Measurements from ENCODE around the gene NIT2. TPM values are rescaled to one million over a fixed set of nuclear protein-coding genes. Genes with fewer than 3 reads are reported as not detected.

NIT2 gene
- total and polyA plus RNA-seq, 10 of the 15 experiments (the other 5 are each of a cell fraction or from before 2014, with no cell fraction given) = 49.3 to 215 (median 76.4) TPM

DNA sequence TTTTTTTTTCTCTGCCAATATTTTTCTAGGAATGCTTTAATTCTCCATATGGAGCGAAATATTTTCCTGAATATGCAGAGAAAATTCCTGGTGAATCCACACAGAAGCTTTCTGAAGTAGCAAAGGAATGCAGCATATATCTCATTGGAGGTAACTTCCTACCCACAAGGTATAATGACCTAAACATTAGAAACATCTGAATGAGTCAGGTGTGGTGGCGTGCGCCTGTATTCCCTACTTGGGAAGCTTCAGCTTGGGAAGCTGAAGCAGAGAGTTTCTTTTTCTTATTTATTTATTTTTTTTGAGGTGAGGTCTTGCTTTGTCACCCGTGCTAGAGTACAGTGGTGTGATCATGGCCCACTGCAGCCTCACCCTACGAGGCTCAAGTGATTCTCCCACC lies 5.2 kb downstream of the NIT2 start:
- DNase-seq (ENCODE audit: low read depth, low spot score) = no peak
- in situ Hi-C loops (cut with MboI) (no loop called here), intact Hi-C loops (cut with micrococcal nuclease; ENCODE audit: unreplicated experiment) (no loop called here)
- Histone ChIP-seq H3K27me3 (replicated peaks in 1 of 2; ENCODE audit: control insufficient read depth in 2 of 2, insufficient read depth in 2 of 2, low read length in 1 of 2) (no peaks in the 10 kb centered on the region), H3K36me3 (ENCODE audit: control insufficient read depth in 2 of 2, insufficient read depth in 2 of 2, low read length in 1 of 2) (peaks cover 0 to 8% of the 10 kb centered on the region in 2 experiments; a peak in 1 of 4 replicates), H3K27ac (ENCODE audit: control insufficient read depth, insufficient read depth) (no peak overlapping the region), H4K20me1 (ENCODE audit: control insufficient read depth, insufficient read depth) (no peaks in the 10 kb centered on the region), H3K4me1 (ENCODE audit: control insufficient read depth, insufficient read depth, low read length) (peaks cover 4% of the 10 kb centered on the region), H3K4me2 (ENCODE audit: control insufficient read depth, insufficient read depth) (no peak overlapping the region), H3K9ac (ENCODE audit: control insufficient read depth, insufficient read depth, low read length) (no peak overlapping the region), H2AFZ (ENCODE audit: control insufficient read depth, low read depth, low read length) (no peak overlapping the region), H3K79me2 (ENCODE audit: control insufficient read depth, insufficient read depth, low read length) (peaks cover 14% of the 10 kb centered on the region), H3K4me3 (no peak overlapping the region), H3K9me3 (replicated peaks; ENCODE audit: control insufficient read depth, insufficient read depth, low read length) (no peaks in the 10 kb centered on the region; the same call in 2 of the 3 replicates)
- ChIA-PET POLR2A (no interaction called here), RAD21 (ENCODE audit: unreplicated experiment) (no interaction called here), CTCF (interaction anchor here (1.0 to 2.2 kb wide), 2 partner anchors 16 to 23 kb away, joined by 4 to 5 read pairs; no protein-coding TSS in a partner anchor), SMC1A (ENCODE audit: uncharacterized antibody, unreplicated experiment) (interaction anchor here (0.7 to 2.6 kb wide), 5 partner anchors 15 to 123 kb away, joined by 3 to 9 read pairs (median 3); partner anchors contain the start of gene TBC1D23)
- no peak for ATAC-seq
- no TSS peak for BruUV-seq (replicated peaks)
- 98% methylated on average over 5 of the region's 5 CpGs for WGBS (ENCODE audit: insufficient coverage, insufficient replicate concordance, low lambda C conversion rate, missing lambda C conversion rate)
- FAIRE-seq = no peak
- TF ChIP-seq ELK1 (IDR thresholded peaks at IDR 0.05; ENCODE audit: low read depth, low read length) (no peak), LARP7 (IDR thresholded peaks at IDR 0.05) (no peak), POLR2AphosphoS2 (IDR thresholded peaks at IDR 0.05; ENCODE audit: low read depth, low read length) (no peak), JUNB (IDR thresholded peaks at IDR 0.05) (no peak), USF2 (IDR thresholded peaks at IDR 0.05; ENCODE audit: borderline replicate concordance, low read depth, low read length) (no peak), EED (IDR thresholded peaks at IDR 0.05; ENCODE audit: low read depth) (no peak), ETV6 (conservative IDR thresholded peaks at IDR 0.05 in 1 of 2, IDR thresholded peaks at IDR 0.05 in 1 of 2; ENCODE audit: borderline replicate concordance in 1 of 2, low read depth in 1 of 2) (no peak), ZNF24 (IDR thresholded peaks at IDR 0.05) (no peak), POLR2A (IDR thresholded peaks at IDR 0.05; ENCODE audit: low read depth, low read length) (no peak), NFYB (IDR thresholded peaks at IDR 0.05; ENCODE audit: insufficient read depth, low read depth, low read length) (no peak), USF1 (IDR thresholded peaks at IDR 0.05; ENCODE audit: borderline replicate concordance, extremely low read length, insufficient read depth, low read depth, low read length) (no peak), BACH1 (IDR thresholded peaks at IDR 0.05; ENCODE audit: borderline replicate concordance) (no peak), SPI1 (IDR thresholded peaks at IDR 0.05; ENCODE audit: borderline replicate concordance, insufficient read depth, low read depth, low read length) (no peak), SRF (IDR thresholded peaks at IDR 0.05; ENCODE audit: low read depth in 2 of 2, low read length in 2 of 2) (no peak), RBBP5 (conservative IDR thresholded peaks at IDR 0.05) (no peak)
- TF ChIP-seq, protein P1, sequence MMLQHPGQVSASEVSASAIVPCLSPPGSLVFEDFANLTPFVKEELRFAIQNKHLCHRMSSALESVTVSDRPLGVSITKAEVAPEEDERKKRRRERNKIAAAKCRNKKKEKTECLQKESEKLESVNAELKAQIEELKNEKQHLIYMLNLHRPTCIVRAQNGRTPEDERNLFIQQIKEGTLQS (IDR thresholded peaks at IDR 0.05; ENCODE audit: borderline replicate concordance, extremely low read depth, low read depth, low read length) = no peak
- TF ChIP-seq, protein P2, sequence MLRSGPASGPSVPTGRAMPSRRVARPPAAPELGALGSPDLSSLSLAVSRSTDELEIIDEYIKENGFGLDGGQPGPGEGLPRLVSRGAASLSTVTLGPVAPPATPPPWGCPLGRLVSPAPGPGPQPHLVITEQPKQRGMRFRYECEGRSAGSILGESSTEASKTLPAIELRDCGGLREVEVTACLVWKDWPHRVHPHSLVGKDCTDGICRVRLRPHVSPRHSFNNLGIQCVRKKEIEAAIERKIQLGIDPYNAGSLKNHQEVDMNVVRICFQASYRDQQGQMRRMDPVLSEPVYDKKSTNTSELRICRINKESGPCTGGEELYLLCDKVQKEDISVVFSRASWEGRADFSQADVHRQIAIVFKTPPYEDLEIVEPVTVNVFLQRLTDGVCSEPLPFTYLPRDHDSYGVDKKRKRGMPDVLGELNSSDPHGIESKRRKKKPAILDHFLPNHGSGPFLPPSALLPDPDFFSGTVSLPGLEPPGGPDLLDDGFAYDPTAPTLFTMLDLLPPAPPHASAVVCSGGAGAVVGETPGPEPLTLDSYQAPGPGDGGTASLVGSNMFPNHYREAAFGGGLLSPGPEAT (IDR thresholded peaks at IDR 0.05; ENCODE audit: low read depth) = no peak
- TF ChIP-seq, protein P3, sequence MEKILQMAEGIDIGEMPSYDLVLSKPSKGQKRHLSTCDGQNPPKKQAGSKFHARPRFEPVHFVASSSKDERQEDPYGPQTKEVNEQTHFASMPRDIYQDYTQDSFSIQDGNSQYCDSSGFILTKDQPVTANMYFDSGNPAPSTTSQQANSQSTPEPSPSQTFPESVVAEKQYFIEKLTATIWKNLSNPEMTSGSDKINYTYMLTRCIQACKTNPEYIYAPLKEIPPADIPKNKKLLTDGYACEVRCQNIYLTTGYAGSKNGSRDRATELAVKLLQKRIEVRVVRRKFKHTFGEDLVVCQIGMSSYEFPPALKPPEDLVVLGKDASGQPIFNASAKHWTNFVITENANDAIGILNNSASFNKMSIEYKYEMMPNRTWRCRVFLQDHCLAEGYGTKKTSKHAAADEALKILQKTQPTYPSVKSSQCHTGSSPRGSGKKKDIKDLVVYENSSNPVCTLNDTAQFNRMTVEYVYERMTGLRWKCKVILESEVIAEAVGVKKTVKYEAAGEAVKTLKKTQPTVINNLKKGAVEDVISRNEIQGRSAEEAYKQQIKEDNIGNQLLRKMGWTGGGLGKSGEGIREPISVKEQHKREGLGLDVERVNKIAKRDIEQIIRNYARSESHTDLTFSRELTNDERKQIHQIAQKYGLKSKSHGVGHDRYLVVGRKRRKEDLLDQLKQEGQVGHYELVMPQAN (conservative IDR thresholded peaks at IDR 0.05) = no peak
